ENCODE data around the gene PARK7. TPM values are rescaled to one million over a fixed set of nuclear protein-coding genes. Genes with fewer than 3 reads are reported as not detected.

PARK7 gene
- total RNA-seq, 2 donors from 2014 or later = 284 to 328 TPM

DNA sequence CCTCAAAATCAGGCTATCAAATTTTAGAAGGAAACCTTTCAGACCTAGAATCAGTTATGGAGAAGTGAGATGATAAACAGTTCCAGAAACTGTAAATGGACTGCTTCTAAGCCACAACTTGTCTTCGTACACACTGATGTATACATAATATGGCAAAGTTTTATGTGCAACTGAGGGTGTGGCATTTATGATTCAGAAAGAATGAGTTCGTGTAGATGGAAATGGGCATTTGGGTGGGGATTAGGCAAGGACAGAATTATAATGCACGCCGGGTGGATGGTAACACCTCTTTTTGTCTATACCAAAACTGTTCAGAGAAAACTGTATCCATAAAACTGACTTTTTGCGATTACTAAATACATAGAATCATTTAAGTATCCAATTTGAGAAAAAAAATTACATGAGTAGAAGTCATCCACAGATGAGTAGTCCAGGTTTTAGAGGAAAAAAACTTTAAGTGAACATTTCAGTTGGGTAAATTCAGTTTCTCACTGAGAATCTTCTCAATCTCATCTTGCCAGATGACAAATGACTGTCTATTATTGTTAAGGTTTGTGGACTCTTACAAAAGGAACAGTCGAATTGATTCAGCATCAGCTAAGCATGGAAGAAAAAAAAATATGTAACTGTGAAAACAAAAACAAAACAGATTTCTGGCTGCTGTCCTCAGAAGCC is 42.1 kb downstream of the PARK7 start:
- DNase-seq = no peak
- intact Hi-C loops (cut with DNase I) = no loop called here
- ATAC-seq = no peak

DNA sequence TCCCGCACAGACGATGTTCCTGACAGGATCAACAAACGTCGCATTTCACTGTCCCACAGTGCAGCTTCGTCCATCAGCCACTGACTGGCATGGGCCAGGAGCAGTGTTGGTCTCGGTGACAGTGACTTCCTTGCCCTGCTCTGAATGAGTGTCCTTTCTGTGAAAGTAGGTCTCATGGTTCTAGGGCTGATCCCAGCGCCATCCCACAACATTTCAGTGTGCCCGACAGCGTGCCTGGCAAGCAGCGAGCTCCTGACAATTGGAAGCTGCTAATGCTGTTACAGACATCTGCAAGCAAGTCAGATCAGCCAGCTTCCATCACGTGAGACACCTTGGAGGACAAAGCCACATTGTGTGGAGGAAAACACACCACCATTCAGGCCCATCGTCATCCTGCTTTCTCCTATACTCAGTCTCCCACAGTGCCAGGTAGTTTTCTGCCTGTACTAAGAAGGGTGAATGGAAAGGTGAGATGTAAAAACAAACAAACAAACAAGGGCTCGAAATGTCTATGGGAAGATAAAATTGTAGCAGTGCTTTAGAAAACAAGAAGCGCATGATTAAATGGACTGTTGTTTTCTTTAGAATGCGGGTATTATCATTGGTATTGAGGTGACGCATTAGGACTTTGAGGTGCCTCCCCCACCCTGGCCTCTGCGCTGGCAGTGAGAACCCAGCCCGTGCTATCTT is 42.7 kb downstream of the PARK7 start:
- ATAC-seq (peak; percentile 6 to 32), DNase-seq (no peak)
- intact Hi-C loops (cut with DNase I) = no loop called here

DNA sequence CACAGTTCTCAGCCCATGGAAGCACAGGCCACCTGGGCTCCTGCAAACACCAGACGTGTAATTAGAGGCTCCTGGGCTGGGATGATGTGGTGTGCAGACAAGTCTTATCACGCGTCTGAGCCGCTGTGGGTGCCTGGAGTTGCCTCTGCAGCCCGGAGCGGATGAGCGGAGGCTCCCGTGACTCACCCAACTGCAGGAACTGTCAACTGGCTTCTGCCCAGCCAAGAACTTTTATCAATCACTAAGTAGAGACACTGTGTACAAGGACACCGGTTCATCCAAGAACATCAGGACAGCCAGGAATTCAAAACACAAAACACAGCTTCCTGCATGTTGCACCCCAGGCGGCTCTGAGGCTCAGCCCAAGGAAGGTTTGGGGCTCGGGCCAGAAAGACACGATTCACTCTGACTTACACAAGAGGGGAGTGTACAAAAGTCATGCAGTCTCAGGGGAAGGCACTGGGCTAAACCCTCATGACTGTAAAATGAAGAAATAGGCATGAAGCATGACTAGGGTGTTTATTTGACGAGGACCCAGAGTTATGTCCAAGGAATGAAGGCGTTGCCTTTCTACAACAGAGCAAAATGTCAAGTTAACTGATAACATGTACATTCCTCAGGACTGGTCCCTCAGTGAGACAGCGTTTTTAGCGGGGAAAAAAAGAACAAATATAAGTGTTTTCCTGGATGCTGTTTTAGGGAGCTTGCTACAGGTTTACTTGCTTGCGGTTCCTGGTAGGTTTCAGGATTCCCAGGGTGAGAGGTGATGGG is 43.5 kb downstream of the PARK7 start:
- intact Hi-C loops (cut with DNase I) = no loop called here
- ATAC-seq = peak; percentile 91 to 93
- peak; percentile 91 for DNase-seq

DNA sequence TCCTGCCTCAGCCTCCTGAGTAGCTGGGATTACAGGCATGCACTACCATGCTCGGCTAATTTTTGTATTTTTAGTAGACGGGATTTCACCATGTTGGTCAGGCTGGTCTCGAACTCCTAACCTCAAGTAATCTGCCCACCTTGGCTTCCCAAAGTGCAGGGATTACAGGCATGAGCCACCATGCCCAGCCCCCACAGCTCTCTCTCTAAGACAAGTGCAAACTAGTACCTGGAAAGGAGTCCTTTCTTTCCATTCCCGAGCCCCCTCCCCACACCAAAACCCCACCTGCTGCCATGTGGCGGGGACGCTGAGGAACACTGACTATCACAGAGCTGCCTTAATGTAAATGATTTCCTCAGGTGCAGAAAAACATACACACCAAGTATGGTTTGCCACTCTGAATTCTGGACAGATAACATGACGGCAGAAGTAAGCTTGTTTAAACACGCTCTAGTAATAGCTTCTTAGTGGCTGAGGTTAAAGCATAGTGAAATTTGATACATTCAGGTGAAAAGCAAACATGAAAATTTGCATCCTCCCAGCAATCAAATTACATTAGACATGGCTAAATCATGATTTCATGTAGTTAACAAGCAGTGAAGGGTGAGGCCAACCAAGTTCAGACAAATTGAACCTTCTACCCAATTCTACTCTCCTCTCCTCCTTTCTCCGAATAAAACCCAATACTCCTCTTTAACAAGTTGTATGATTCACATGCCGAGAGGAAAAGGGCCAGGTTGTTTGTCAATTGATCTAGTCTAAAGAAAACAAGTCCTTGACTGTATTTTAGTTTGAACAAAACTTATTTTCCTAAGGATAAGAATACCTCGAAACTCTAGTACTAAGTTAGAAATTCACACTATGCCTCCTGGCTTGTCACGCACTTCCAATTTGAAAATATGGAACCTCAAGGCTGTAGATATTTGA is 44.8 kb downstream of the PARK7 start:
- ATAC-seq = no peak
- intact Hi-C loops (cut with DNase I) = no loop called here
- DNase-seq = no peak

DNA sequence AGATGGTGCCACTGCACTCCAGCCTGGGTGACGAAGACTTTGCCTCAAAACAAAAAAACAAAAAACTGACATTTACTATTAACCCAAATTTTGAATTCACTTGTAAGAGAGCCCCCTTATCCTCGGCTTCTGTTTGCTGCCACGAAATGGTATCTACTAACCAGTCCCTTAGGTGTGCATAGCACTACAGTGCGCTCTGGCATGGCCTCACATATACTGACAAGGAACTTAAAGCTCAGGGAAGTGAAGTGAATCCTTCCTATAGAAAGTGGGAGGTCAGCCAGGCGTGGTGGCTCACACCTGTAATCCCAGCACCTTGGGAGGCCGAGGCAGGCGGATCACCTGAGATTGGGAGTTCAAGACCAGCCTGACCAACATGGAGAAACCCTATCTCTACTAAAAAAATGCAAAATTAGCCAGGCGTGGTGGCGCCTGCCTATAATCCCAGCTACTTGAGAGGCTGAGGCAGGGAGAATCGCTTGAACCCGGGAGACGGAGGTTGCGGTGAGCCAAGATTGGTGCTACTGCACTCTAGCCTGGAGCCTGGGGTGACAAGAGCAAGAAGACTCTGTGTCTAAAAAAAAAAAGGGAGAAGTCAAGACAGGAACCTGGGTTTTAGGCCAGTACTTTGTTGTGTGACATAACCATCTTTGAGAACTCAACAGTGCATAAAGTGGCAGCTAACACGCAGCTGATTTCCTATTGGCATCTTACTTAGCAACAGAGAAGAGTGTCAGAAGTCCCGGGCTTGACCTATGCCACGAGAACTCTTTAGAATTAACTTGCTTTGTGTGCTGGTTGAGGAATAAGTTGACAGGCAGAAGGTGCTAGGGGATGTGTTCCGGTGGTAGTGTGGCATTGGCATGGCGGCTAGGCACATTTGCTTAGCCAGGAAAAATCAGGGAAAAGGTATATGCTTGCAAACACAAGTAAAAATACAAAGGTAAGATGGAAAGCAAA is 47.8 kb downstream of the PARK7 start:
- DNase-seq (no peak), ATAC-seq (no peak)
- intact Hi-C loops (cut with DNase I) = no loop called here

DNA sequence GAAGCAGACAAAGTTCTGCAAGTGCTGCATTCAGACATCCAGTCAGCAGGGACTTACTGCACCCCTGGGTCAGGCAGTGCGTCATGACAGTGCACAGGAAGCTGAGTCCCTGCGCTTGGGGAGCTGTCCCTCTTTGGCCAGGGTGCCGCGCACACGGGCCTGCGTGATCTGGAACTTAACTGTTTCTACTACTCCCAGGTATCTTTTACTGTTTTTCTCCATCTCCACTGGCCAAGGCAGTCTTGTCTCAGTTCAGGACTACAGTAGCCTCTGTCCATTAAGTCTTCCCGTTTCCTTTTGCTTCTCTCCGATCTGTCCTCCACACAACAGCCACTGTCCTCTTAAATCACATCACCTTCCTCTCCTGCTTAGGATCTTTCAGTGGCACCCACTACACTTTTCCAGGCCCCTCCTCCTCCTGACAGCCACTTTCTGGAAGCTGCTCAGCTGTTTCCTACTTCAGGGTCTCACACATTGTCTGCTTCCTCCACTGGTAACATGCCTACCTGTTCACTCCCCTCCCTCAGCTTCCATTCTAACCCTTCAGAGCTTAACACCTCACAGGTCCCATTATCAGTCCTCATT is 48.7 kb downstream of the PARK7 start:
- DNase-seq = no peak
- ATAC-seq = no peak
- intact Hi-C loops (cut with DNase I) = no loop called here

DNA sequence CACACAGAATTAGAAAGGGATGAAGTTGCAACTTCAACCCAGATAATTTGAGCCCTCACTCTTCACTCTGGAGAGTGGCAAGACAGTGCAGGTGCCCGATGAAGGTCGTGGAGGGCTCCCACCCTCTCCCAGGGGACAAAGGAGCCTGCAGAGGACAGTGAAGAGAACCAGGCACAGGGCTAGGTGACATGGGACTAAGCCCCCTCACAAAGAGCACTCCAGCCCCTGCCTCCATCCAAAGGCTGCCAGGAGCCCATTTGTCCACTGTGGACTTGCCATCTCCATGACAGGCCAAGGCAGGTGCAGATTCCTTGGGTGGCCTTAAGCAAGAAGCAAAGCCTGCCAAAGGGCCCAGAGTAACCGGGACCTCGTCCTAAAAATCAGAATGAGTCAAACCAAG is 49.5 kb downstream of the PARK7 start:
- intact Hi-C loops (cut with DNase I) = no loop called here
- DNase-seq (no peak), ATAC-seq (no peak)

DNA sequence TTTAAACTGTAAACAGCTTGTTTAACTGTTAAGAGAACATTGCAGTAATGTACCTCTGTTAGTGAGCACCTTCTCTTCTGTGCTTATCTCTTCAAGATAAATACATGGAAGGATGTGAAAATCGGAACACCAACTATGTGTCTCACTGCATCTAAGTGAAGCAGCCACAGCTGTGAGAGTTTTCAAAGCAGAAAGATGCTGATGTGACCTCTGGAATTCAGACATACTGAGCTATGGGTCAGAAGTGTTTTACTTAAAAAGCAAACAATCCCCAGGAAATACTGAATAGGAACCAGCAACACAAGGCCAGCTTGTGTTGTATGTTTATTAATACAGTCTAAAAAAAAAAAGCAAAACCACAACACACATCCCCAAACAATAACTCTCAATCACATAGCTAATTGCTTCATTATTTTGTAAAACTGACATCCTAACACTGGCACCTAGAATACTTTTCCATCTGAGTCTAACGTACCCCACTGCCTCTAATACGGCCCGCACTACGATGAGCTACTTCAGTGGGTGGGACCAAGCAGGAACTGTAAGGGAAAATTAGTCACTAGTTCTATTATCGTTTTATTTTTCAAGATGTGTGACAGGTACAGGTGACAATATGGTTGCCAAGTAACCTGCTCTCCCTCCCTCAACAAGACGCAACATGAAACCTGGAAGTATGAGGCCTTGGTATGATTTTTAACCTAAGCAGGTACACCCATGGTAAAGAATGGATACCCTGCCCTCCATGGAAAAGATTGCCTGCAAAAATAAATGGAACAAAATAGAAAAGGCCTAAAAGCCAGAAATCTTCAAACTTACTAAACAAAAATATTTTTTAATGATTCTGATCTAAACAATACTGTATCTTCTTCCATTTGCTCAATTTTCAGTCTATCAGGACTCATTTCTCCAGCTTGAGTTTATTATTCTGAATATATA is 50.7 kb downstream of the PARK7 start:
- DNase-seq (no peak), ATAC-seq (no peak)
- intact Hi-C loops (cut with DNase I) = no loop called here

DNA sequence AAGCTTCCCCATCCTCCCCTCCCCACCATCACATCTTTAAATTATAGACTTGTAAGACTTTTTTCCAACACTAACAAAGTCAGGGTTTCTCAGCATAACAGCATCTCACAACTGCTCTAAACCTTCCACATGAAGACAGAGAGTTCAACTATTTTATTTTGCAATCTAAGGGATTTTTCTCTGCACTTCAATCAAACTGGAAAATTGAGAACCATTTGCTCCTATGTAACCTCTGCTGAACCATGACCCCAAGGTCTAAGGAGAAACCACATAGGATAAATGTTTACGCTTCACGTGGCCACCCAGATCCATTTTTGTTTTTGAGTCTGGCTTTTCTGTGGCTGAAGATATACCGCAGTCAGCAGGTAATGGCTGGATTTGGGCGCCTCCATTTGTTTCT is 51.4 kb downstream of the PARK7 start:
- no peak for DNase-seq
- no peak for ATAC-seq
- intact Hi-C loops (cut with DNase I) = no loop called here

DNA sequence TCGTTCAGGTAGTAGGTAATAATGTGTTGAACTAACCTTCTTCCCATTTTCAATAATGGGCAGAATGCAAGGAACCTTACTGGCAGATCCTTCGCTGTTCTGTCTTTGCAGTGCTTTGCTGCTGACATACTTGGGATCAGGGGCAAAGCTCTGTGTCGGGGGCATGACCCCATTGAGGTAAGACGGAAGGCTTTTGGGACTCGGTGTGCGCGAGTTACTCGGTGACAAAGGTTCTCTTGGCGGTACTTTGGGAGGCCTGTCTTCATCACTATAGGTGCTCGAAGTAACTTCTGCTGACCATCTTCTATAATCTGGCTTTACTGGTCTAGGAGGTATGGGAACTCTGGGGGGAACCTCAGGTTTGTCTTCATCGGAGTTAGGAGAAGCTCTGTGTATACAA is 51.9 kb downstream of the PARK7 start:
- DNase-seq (no peak), ATAC-seq (no peak)
- intact Hi-C loops (cut with DNase I) = no loop called here

DNA sequence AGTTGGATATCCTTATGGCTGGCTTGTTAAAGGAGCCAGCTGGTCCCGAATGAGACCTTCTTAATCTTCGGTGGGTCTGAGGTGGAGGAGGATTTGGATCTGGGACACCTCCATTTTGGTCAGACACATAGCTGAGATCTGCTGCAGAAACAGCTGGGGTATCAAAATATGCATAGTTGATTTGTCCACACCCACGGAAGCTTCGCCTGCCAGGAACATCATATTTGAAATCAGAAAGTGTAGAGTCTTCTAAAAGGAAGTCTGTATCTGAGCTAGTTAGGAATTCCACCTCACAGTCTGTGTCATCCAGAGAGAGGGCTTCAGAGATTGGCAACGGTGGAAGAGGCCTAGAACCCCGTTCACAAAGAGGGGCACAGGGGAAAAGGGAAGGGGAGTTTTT is 52.3 kb downstream of the PARK7 start:
- intact Hi-C loops (cut with DNase I) = no loop called here
- peak in 1 of 2 donors; percentile 5 for ATAC-seq
- no peak for DNase-seq

DNA sequence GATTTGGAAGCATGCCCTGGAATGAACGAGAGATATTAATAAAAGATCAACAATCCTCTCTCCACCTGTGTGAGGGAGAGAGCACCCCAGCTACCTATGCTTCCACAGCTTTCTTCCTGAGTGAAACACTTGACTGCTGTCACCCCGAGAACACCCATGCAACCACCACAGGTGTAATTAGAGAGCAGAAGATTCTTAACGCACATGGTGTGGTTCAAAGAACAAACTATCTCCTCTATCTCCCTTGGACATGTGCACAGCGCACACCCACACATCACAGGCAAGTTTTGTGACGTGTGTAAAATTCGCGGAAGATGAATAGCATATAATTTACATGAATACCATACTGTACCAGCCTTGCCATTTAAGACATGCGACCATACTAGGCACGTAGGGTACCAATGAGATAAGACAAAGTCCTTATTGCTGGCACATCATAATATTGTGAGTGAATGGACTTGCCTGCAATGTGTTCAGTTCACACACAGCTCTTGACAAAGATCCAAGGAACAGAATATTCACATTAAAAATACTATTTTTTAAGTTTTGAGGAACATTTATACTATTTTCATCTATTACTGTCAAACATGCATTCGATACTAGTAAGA is 53.0 kb downstream of the PARK7 start:
- DNase-seq (no peak), ATAC-seq (no peak)
- intact Hi-C loops (cut with DNase I) = no loop called here

DNA sequence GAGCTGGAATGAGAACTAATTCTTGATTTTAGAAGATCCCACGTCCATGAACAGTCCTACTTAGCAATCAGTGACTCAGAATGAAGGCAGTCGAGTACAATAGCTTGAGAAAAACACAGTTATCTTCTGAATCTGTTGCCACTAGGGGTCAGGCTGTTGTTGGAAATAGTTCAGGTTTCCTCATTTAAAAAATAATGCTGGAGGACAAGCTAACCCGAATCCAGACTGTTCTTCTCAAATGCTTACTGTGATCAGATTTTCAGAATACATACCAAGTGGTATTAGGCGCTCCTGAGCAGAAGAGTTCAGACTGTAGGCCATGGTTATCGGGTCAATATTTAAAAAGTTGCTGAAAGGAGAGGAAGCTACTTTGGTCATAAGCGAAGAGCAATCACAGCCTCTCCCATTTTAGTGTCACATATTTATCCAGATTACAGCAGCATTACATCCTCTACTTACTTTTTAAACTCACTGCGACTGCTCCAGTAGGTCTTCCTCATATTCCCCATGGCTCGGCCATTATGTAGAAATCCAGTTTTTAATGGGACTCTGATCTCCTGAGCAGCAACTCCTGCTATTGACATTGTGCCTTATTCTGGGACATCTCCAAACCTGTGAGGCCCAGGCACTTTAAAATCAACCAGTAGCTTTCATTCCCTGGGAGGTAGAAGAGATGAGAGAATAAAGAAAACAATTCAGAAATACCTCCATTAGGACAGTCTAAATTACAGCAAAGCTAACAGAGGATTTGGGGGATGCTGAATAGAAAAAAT is 53.7 kb downstream of the PARK7 start:
- ATAC-seq (peak; percentile 75), DNase-seq (no peak)
- intact Hi-C loops (cut with DNase I) = loop anchor here in 1 of 2 donors (5.0 kb wide), 2 partner anchors 33 to 297 kb away; no protein-coding TSS in a partner anchor

DNA sequence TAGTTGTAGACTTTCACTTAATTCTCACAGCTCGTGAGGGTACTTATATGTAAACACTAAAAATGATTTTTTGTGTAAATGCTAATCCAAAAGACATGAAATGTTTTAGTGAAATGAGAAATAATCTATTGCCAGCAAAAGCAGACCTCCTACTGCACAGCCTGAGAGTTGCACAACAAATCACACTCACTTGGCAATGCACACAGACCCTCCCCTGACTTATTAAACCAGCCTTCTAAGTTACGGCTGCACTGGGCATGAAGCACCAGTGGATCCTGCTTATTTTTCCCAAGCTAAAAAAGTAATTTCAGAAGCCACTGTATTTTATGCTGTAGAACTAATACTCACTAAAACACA is 54.3 kb downstream of the PARK7 start:
- intact Hi-C loops (cut with DNase I) = loop anchor here in 1 of 2 donors (5.0 kb wide), 2 partner anchors 33 to 297 kb away; no protein-coding TSS in a partner anchor
- no peak for DNase-seq

DNA sequence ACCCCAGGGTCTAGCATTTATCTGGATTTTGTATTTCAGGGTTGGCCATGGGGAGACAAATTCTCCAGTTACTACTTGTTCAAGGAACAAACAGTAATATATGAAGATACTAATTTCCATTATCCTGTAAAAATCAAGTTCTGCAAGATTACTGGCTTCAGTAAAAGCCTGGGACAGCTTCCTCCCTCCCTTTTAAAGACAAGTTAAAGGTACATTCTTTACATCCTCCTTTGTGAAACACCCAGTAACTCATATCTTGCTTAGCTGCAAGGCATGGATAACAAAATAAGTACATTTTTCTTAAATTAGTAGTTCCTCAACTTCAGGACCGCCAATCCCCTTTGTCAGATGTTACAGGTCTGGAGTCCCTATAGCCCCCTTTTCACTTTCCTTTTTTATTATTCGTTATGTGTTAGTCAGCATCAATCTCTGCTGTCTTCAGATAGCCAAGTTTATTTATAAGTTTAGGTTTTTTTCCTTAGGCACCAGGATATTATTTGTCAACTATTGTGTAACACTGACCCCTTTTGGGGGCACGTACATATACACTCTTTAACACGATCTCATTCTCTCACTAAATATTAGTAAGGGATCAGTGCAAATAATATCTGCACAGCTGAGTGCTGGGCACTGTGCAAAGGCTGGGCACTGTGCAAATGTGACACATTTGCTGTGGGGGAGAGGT is 54.8 kb downstream of the PARK7 start:
- intact Hi-C loops (cut with DNase I) = loop anchor here in 1 of 2 donors (5.0 kb wide), 2 partner anchors 34 to 296 kb away; no protein-coding TSS in a partner anchor
- no peak for DNase-seq
- ATAC-seq = no peak

More for the DNA sequence above, 54.3 kb downstream of the PARK7 start:
- ATAC-seq = peak; percentile 68 to 91
